GM20000 (cell line): ENCODE results near the gene SOCS1.

Experiments
- DNase-seq: peaks from one replicate; pipeline ENCODE4 v3.0.0; 2012; ENCODE audit warnings: low spot score
- TF ChIP-seq, protein P1 (sequence below): IDR thresholded peaks from 2 replicates; pipeline ENCODE4 v1.5.1; 2012; ENCODE audit warnings: mild to moderate bottlenecking, control low read depth; ENCODE audit errors: extremely low read depth, missing control alignments

SOCS1 gene

DNA sequence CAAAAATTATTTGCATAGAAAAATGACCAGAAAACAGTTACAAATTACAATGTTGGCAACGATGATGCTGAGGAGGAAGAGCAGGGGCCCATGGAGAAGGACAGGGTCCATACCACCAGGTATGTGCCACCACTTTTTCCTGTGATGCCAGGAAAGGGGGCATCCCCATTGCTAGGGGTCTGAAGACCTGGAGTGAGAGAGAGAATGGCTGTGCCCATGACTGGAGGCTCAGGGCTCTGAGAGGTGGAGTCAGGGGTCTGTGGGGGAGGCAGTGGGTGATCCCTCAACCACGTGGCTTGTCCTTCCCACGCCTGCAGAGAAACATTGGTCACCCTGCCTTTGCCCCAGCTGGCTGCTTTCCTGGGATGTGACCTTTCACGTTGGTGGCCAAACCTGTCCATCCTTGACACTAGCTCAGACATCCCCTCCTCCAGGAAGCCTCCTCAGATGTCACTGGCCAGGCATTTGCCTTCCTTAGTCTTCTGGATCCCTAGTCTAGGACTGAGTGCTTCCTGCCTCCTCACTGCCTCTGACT lies 51.4 kb downstream of the SOCS1 start:
- TF ChIP-seq, protein P1, sequence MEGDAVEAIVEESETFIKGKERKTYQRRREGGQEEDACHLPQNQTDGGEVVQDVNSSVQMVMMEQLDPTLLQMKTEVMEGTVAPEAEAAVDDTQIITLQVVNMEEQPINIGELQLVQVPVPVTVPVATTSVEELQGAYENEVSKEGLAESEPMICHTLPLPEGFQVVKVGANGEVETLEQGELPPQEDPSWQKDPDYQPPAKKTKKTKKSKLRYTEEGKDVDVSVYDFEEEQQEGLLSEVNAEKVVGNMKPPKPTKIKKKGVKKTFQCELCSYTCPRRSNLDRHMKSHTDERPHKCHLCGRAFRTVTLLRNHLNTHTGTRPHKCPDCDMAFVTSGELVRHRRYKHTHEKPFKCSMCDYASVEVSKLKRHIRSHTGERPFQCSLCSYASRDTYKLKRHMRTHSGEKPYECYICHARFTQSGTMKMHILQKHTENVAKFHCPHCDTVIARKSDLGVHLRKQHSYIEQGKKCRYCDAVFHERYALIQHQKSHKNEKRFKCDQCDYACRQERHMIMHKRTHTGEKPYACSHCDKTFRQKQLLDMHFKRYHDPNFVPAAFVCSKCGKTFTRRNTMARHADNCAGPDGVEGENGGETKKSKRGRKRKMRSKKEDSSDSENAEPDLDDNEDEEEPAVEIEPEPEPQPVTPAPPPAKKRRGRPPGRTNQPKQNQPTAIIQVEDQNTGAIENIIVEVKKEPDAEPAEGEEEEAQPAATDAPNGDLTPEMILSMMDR = no peak
- no peak for DNase-seq
